Measurements from ENCODE around the gene RGS17.

RGS17 gene

DNA sequence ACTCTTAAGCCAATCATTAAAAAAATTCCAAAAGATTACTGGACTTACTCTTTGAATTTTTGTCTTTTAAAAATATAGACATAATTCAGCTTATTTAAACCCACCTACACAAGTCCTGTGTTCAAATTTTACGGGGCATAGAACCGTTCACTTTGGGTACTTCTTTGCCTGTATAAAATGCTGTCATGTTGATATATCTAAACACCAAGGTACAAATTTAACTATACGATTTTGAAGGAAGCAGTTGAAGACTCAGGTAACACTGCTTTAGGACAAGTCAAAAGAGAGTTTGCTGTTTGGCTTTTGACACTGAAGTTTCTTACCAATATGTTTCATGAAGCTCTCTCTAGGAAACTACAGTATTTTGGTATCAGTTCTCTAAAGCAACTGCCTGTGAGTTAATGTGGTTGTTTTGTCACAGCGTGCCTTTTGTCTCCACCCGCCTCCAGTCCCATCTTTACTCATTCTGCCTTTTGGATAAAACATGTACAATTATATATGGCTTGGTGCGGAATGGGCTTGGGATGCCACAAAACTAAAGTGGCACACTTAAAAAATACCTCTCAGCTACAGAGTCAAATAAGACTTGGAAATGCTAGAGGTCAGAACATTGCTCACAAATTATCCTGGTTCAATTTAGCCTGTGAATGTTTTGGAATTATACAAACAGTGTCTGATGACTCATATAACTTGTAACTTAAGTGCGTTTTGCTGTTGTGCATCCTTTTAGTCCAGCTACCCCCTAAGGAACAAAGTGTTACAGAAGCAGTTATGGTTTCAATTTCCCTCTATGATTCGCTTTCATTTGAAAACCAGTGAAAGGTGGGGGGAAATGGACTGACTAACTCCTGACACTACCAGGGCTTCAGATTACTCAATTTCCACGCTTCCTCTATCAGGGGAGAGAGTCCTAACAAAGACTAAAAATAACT lies 38.7 kb downstream of the RGS17 start:
- no peak overlapping the region for H3K9ac ChIP-seq (ENCODE audit: low read length)
- no peak overlapping the region for H3K18ac ChIP-seq (ENCODE audit: low read length)
- H3K27ac ChIP-seq (ENCODE audit: low read depth, low read length): no peak overlapping the region
- H3K27me3 ChIP-seq (ENCODE audit: insufficient read depth, low read length): no peaks in the 10 kb centered on the region
- no peak overlapping the region for H4K8ac ChIP-seq (ENCODE audit: low read depth, low read length)
- peak in 1 of 2 donors; percentile 6 for DNase-seq
- H3K14ac ChIP-seq (ENCODE audit: low read length): no peak overlapping the region
- no peaks in the 10 kb centered on the region for H3K9me3 ChIP-seq (ENCODE audit: insufficient read depth, low read depth, low read length)
- H3K23ac ChIP-seq (ENCODE audit: low read length): no peak overlapping the region
- no peak overlapping the region for H3K4me3 ChIP-seq (ENCODE audit: low read depth, low read length)
- H3K4ac ChIP-seq (ENCODE audit: low read depth, low read length): no peak overlapping the region
- no peak overlapping the region for H4K91ac ChIP-seq (ENCODE audit: low read depth, low read length)
- no peak overlapping the region for H2AFZ ChIP-seq (ENCODE audit: insufficient read depth, low read length, poor library complexity)
- H3K36me3 ChIP-seq (ENCODE audit: control insufficient read depth in 1 of 2, insufficient read depth in 2 of 2, low read length in 2 of 2): no peaks in the 10 kb centered on the region
- no peak overlapping the region for H2AK5ac ChIP-seq (ENCODE audit: low read length)
- no peak overlapping the region for H2BK120ac ChIP-seq (ENCODE audit: insufficient read depth, low read length, poor library complexity)
- H4K12ac ChIP-seq (ENCODE audit: low read depth, low read length): no peak overlapping the region
- no peaks in the 10 kb centered on the region for H3K79me1 ChIP-seq (ENCODE audit: low read length)
- no peak overlapping the region for H2BK5ac ChIP-seq (ENCODE audit: low read depth, low read length, poor library complexity)
- no peak overlapping the region for H2BK12ac ChIP-seq (ENCODE audit: low read length)
- no peaks in the 10 kb centered on the region for H3K79me2 ChIP-seq (ENCODE audit: control insufficient read depth, insufficient read depth, low read length, poor library complexity)
- H3K4me1 ChIP-seq (ENCODE audit: control insufficient read depth in 1 of 2, insufficient read depth in 2 of 2, low read length in 2 of 2): no peaks in the 10 kb centered on the region
- no peak overlapping the region for H3K4me2 ChIP-seq (ENCODE audit: low read length)
- no CpG with 5 or more reads among the region's 9 CpGs for WGBS (ENCODE audit: extremely low coverage, insufficient coverage, insufficient read length)

DNA sequence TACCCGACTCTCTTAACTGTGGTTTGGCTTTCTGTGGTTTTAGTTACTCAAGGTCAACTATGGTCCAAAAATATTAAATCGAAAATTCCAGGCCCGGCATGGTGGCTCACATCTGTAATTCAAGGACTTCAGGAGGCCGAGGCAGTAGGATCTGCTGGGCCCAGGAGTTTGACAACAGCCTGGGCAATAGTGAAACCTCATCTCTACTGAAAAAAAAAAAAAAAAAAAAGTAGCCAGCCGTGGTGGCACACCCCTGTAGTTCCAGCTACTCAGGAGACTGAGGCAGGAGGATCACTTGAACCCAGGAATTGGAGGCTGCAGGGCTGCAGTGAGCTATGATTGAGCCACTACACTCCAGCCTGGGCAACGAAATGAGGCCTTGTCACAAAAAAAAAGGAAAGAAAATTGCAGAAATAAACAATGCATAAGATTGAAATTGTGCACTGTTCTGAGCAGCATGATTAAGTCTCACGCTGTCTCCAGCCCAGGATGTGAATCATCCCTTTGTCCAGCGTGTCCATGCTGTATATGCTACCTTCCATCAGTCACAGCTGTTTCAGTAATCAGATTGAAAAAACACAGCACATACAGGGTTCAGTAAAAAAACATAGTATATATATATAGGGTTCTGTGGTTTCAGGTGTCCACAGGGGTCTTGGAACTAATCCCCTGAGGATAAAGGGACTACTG lies 40.7 kb downstream of the RGS17 start:
- no peak overlapping the region for H4K91ac ChIP-seq (ENCODE audit: low read depth, low read length)
- no peaks in the 10 kb centered on the region for H3K27me3 ChIP-seq (ENCODE audit: insufficient read depth, low read length)
- no peak overlapping the region for H2AK5ac ChIP-seq (ENCODE audit: low read length)
- no peak overlapping the region for H2BK12ac ChIP-seq (ENCODE audit: low read length)
- no peaks in the 10 kb centered on the region for H3K36me3 ChIP-seq (ENCODE audit: control insufficient read depth in 1 of 2, insufficient read depth in 2 of 2, low read length in 2 of 2)
- no peaks in the 10 kb centered on the region for H3K79me1 ChIP-seq (ENCODE audit: low read length)
- no peak overlapping the region for H3K4ac ChIP-seq (ENCODE audit: low read depth, low read length)
- H2BK5ac ChIP-seq (ENCODE audit: low read depth, low read length, poor library complexity): no peak overlapping the region
- H3K14ac ChIP-seq (ENCODE audit: low read length): no peak overlapping the region
- no peak for DNase-seq
- H3K4me3 ChIP-seq (ENCODE audit: low read depth, low read length): no peak overlapping the region
- H2AFZ ChIP-seq (ENCODE audit: insufficient read depth, low read length, poor library complexity): no peak overlapping the region
- no CpG with 5 or more reads among the region's 8 CpGs for WGBS (ENCODE audit: extremely low coverage, insufficient coverage, insufficient read length)
- H3K4me1 ChIP-seq (ENCODE audit: control insufficient read depth in 1 of 2, insufficient read depth in 2 of 2, low read length in 2 of 2): no peaks in the 10 kb centered on the region
- H3K18ac ChIP-seq (ENCODE audit: low read length): no peak overlapping the region
- H2BK120ac ChIP-seq (ENCODE audit: insufficient read depth, low read length, poor library complexity): no peak overlapping the region
- no peaks in the 10 kb centered on the region for H3K9me3 ChIP-seq (ENCODE audit: insufficient read depth, low read depth, low read length)
- no peak overlapping the region for H4K12ac ChIP-seq (ENCODE audit: low read depth, low read length)
- H3K9ac ChIP-seq (ENCODE audit: low read length): no peak overlapping the region
- no peak overlapping the region for H3K4me2 ChIP-seq (ENCODE audit: low read length)
- no peak overlapping the region for H4K8ac ChIP-seq (ENCODE audit: low read depth, low read length)
- H3K27ac ChIP-seq (ENCODE audit: low read depth, low read length): no peak overlapping the region
- H3K79me2 ChIP-seq (ENCODE audit: control insufficient read depth, insufficient read depth, low read length, poor library complexity): no peaks in the 10 kb centered on the region
- no peak overlapping the region for H3K23ac ChIP-seq (ENCODE audit: low read length)

GRCh38 chr6:153088796-153089195 lies 42.3 kb downstream of the RGS17 start:
- no peak overlapping the region for H2AK5ac ChIP-seq (ENCODE audit: low read length)
- H3K79me1 ChIP-seq (ENCODE audit: low read length): no peaks in the 10 kb centered on the region
- no peak overlapping the region for H4K8ac ChIP-seq (ENCODE audit: low read depth, low read length)
- no peak overlapping the region for H3K4ac ChIP-seq (ENCODE audit: low read depth, low read length)
- H3K4me1 ChIP-seq (ENCODE audit: control insufficient read depth in 1 of 2, insufficient read depth in 2 of 2, low read length in 2 of 2): no peaks in the 10 kb centered on the region
- H2AFZ ChIP-seq (ENCODE audit: insufficient read depth, low read length, poor library complexity): no peak overlapping the region
- no peak overlapping the region for H3K27ac ChIP-seq (ENCODE audit: low read depth, low read length)
- no peak overlapping the region for H3K4me3 ChIP-seq (ENCODE audit: low read depth, low read length)
- no peak overlapping the region for H3K18ac ChIP-seq (ENCODE audit: low read length)
- no peak overlapping the region for H3K23ac ChIP-seq (ENCODE audit: low read length)
- no peak overlapping the region for H4K91ac ChIP-seq (ENCODE audit: low read depth, low read length)
- H3K79me2 ChIP-seq (ENCODE audit: control insufficient read depth, insufficient read depth, low read length, poor library complexity): no peaks in the 10 kb centered on the region
- no peaks in the 10 kb centered on the region for H3K9me3 ChIP-seq (ENCODE audit: insufficient read depth, low read depth, low read length)
- H2BK120ac ChIP-seq (ENCODE audit: insufficient read depth, low read length, poor library complexity): no peak overlapping the region
- H3K14ac ChIP-seq (ENCODE audit: low read length): no peak overlapping the region
- H2BK5ac ChIP-seq (ENCODE audit: low read depth, low read length, poor library complexity): no peak overlapping the region
- DNase-seq: no peak
- H3K4me2 ChIP-seq (ENCODE audit: low read length): no peak overlapping the region
- no peaks in the 10 kb centered on the region for H3K36me3 ChIP-seq (ENCODE audit: control insufficient read depth in 1 of 2, insufficient read depth in 2 of 2, low read length in 2 of 2)
- WGBS (ENCODE audit: extremely low coverage, insufficient coverage, insufficient read length): no CpG with 5 or more reads among the region's 3 CpGs
- no peak overlapping the region for H3K9ac ChIP-seq (ENCODE audit: low read length)
- H3K27me3 ChIP-seq (ENCODE audit: insufficient read depth, low read length): no peaks in the 10 kb centered on the region
- H4K12ac ChIP-seq (ENCODE audit: low read depth, low read length): no peak overlapping the region
- no peak overlapping the region for H2BK12ac ChIP-seq (ENCODE audit: low read length)

- Histone ChIP-seq H3K27me3 (ENCODE audit: insufficient read depth, low read length) (no peaks in the 10 kb centered on the region), H3K9me3 (ENCODE audit: insufficient read depth, low read depth, low read length) (no peaks in the 10 kb centered on the region), H3K36me3 (ENCODE audit: control insufficient read depth in 1 of 2, insufficient read depth in 2 of 2, low read length in 2 of 2) (no peaks in the 10 kb centered on the region)
Measured at GRCh38 chr6:153087436-153087835, 43.6 kb downstream of the RGS17 start.

More at GRCh38 chr6:153087436-153087835, 43.6 kb downstream of the RGS17 start:
- H3K18ac ChIP-seq (ENCODE audit: low read length): no peak overlapping the region
- no peak overlapping the region for H2AK5ac ChIP-seq (ENCODE audit: low read length)
- H4K91ac ChIP-seq (ENCODE audit: low read depth, low read length): no peak overlapping the region
- H3K27ac ChIP-seq (ENCODE audit: low read depth, low read length): no peak overlapping the region
- H3K14ac ChIP-seq (ENCODE audit: low read length): no peak overlapping the region
- no peak overlapping the region for H3K4ac ChIP-seq (ENCODE audit: low read depth, low read length)
- no peak overlapping the region for H4K12ac ChIP-seq (ENCODE audit: low read depth, low read length)
- no peak for DNase-seq
- H3K79me2 ChIP-seq (ENCODE audit: control insufficient read depth, insufficient read depth, low read length, poor library complexity): no peaks in the 10 kb centered on the region
- no peaks in the 10 kb centered on the region for H3K4me1 ChIP-seq (ENCODE audit: control insufficient read depth in 1 of 2, insufficient read depth in 2 of 2, low read length in 2 of 2)
- no peak overlapping the region for H4K8ac ChIP-seq (ENCODE audit: low read depth, low read length)
- no peak overlapping the region for H3K4me3 ChIP-seq (ENCODE audit: low read depth, low read length)
- H2BK12ac ChIP-seq (ENCODE audit: low read length): no peak overlapping the region
- no peak overlapping the region for H3K23ac ChIP-seq (ENCODE audit: low read length)
- H3K4me2 ChIP-seq (ENCODE audit: low read length): no peak overlapping the region
- no peak overlapping the region for H2BK5ac ChIP-seq (ENCODE audit: low read depth, low read length, poor library complexity)
- H2BK120ac ChIP-seq (ENCODE audit: insufficient read depth, low read length, poor library complexity): no peak overlapping the region
- no peak overlapping the region for H2AFZ ChIP-seq (ENCODE audit: insufficient read depth, low read length, poor library complexity)
- H3K79me1 ChIP-seq (ENCODE audit: low read length): no peaks in the 10 kb centered on the region
- H3K9ac ChIP-seq (ENCODE audit: low read length): no peak overlapping the region
